Midbrain (tissue), 1 donor: Measurements from ENCODE around the gene CPA4.

Source experiments
- DNase-seq: peaks from one replicate; lab custom pipeline; 2025; lab: John Stamatoyannopoulos, UW

Gene CPA4

DNA sequence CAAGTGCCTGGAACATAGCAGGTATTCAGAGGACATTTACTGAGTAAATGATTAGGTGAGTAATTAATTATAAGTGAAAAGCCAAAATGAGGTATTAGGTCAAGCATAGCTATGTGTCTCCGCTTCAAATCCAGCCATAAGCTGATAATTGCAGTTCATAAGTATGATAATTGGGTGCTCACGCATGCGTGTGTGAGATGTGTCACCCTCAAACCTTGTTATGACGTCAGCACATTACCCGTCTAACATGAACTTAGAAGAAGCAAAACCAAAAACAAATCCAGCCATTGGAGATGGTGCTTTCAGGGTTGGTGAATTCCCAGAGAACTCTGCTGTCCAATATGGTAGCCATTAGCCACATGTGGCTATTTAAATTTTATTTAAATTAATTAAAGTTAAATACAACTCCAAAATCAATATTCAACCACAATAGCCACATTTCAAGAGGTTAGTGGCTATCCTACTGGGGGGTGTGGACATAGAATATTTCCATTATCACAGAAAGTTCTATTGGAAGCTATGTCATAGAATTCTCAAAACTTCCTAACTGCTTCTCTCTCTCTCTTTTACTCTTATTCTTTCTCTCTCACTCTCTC is 51.4 kb downstream of the CPA4 start, which contains the start of gene CPA5:
Gene CPA5 (plus strand): TSS at position 546 of the 596 bp plus-strand sequence. CDS start 1,670 bp downstream, outside the sequence.
- DNase-seq = no peak

DNA sequence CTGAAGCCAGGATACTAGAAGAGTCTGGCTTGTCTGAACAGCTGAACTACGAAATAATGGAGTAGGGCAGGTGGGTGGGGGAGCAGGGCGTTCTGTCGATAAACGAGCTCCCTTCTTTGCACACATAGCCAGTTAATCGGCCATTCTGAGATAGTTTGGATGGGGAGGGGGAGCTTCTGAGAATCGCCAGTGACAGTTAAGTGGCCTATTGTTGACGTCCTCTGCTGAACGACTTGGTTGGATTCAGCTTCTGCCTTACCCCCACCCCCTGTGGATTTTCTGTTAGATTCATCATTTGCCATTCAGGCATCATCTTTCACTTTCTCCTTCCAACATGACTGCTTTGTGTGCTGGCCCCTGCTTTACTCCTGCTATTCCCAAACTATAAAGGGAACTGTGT is 52.2 kb downstream of the CPA4 start:
- no peak for DNase-seq

DNA sequence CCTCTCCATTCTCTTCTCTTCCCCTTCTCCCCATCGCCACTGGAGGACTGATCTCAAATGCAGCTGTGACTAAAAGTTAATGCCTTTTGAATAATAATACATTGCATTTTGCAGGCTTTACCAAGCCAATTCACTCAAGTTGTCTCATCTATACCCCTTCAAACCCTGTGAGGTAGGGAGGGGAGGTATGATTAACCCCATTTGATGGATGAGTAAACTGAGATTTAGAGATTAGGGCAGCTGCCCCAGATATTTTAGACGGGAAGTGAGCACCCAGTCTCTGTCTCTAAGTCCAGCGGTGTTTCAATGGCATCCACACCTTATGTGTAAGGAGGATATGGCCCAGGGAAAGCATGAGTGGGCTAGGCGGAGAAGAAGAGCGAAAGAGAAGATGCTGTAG is 52.8 kb downstream of the CPA4 start:
- no peak for DNase-seq

DNA sequence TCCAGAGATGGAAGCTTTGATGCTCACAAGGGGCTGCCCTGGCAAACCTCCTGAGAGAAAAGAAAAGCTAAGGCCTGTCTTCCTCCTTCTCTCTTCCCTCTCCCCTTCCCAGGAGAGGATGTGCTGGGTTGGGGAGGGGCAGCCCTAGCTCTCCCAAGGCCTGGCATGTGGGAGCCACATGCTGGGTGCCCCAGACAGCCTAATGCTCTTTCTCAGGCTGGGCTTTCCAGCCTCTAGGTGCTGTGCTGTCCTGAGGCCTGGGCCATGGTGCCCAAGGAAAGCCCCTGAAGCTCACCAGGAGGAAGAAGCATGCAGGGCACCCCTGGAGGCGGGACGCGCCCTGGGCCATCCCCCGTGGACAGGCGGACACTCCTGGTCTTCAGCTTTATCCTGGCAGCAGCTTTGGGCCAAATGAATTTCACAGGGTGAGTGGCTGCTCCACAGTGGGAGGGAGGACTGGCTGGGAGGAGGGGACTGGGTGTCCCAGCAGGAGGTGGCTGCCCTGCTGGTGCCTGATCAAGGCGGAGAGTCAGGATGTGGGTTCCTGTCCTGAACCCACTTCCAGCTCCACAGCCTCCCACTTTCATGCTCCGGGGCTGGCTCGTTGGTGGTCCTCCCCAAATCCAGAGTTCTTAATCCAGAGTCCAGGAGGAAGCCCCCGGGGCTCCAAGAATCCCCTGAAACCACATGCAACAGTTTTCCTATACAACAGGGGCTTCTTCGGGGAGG is 53.4 kb downstream of the CPA4 start:
- DNase-seq = no peak

DNA sequence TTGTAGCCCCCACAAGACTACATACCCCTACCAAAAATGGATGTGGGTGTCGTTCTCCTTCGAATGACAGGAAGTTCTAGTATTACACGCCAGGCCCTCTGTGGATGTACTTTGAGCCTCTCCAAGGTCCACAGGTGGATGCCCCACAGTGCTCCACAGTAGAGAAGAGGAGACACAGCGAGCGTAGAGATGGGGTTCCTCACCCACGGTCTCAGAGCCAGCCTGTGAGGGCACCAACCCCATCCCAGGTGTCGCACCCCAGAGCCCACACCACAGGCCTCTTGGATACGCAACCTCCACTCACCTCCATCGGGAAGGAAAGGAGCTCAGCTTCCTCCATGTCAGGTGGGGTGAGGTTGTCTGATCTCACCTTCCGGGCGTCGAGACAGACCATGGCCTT is 54.0 kb downstream of the CPA4 start:
- DNase-seq = no peak

DNA sequence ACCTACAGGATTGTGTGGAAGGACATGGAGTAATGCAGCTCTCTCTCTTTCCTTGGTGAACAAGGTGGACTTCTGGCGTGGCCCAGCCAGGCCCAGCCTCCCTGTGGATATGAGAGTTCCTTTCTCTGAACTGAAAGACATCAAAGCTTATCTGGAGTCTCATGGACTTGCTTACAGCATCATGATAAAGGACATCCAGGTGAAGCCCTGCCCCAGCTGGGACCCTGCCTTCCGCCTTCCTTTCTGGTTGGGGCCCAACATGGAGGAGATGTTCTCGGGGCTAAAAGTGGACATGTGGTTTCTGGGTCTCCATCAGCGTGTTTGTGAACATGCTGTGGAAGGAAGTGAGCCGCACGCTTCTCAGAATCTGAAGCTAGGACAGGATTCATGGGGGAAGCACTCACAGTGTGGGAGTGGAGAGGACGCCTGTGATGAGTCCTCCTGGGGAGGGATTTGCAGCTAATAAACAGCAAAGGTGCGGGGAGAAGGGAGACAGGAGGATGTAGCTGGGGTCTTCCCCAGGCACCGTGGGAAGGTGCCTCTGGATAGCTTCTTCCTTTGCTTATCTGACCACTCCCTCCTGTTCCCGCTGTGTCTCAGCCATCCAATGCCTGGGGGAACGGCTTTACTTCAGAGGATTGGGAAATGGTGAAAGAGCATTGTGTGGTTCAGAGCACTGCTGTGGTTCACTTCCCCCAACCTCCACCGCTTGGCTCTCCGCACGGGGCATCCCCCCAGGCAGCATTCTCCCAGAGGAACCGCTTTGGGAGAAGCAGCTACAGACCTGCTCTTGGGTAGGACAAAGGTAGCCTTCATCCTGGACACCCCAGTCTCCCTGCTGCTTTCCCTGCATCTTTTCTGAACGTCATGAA is 57.2 kb downstream of the CPA4 start:
- no peak for DNase-seq

DNA sequence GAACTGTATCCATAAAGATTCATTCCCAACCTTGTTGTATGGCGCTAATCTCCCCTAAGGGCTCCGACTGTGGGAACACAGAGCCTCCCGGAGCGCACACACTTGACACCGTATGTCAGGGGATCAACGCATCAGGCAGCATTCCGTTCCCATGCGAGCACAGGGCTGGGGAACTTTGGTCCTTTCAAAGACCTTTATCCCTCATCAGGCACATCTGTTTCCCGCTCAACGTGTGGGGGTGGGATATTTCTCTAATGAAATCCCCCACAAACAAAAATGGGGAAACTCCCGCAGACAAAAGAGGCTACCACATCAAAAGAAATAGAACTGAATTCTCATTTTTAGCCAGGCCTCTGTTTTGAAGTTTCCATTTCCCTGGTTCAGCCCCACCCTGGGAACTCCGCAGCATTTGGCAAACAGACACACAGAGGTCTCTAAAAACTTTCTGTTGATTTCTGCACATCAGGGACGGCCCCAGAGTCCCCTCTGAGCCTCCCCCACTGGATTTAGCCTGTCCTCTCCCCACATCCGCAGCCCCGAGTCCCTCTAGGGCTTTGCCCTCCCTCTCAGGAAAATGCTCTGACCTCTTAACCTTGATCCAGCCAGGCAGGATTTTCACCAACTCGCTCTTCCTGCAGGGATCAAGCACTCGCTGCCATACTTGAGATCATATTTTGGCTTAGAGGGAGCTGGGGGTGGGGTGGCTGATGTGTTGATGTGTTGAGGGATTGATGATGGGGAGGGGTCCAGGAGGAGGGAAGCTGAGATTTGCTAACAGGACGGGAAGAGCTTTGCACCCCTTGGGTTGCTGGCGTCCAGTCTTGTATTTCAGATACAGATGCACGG is 58.2 kb downstream of the CPA4 start:
- no peak for DNase-seq

DNA sequence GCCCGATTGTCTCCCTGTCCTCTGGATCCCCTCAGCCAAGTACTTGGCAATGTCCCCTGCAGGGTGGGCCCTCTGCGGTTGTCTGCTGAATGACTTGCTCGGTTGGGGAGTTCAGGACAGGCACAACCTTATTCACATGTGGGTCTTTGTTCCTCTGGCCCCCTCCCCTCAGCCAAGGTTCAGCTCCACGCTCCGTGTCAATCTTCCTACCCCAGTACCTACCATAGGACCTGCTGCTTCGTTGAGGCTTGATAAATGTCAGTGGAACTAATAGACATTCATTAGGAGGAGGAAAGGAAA is 58.8 kb downstream of the CPA4 start:
- no peak for DNase-seq

DNA sequence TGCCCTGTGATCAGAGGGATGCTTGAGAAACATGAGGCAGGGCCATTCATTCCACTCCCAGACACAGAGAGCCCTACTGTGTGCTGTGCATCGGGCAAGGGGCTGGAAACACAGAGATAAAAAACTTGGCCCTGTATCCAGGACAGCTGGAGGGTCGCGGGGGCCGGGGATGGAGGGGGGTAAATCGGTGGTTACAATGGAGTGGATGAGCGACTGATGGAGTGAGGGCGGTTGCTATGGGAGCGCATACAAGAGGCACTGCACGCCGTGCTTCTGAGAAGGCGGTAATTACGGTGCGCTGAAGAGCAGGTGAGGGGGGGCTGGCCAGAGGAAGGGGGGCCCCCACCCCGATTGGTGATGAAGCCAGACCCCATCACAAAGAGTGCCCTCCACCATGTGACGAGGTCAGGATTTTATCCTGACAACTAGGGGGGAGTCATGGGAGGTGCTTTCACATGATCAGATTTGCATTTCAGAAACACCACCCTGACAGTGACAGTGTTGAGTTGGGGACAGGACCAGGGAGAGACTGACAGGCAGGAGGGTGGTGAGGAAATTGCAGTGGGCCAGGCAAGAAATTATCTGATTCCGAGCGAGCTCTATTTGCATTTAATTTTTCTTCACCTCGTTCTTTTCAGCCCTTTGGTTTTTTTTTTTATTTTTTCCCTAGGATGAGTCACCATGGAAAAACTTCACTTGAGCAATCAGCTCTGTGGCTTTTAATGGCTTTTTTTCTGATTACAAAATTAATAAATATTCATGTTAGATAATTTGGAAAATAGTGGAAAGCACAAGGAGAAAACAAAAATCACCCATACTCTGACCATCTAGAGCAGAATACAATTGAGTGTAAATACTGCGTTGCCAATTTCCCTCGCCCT is 59.5 kb downstream of the CPA4 start:
- no peak for DNase-seq

DNA sequence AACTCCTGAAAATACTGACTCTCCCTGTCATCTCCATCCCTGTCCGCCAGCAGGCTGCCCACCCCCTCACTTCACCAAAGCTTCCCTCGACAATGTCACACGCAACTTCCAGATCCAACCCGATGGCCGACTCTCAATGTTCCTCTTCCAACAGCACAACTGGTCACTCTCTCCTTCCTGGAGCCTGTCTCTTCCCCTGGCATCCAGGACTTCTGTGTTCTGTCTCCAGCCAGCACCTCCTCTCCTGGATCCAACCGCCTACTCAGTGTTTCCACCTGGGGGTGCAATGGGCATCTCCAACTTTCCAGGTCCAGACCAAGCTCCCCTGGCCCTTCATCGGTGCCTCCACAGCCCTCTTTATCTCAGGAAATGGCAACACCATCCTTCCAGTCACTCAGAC is 60.2 kb downstream of the CPA4 start:
- DNase-seq = no peak

DNA sequence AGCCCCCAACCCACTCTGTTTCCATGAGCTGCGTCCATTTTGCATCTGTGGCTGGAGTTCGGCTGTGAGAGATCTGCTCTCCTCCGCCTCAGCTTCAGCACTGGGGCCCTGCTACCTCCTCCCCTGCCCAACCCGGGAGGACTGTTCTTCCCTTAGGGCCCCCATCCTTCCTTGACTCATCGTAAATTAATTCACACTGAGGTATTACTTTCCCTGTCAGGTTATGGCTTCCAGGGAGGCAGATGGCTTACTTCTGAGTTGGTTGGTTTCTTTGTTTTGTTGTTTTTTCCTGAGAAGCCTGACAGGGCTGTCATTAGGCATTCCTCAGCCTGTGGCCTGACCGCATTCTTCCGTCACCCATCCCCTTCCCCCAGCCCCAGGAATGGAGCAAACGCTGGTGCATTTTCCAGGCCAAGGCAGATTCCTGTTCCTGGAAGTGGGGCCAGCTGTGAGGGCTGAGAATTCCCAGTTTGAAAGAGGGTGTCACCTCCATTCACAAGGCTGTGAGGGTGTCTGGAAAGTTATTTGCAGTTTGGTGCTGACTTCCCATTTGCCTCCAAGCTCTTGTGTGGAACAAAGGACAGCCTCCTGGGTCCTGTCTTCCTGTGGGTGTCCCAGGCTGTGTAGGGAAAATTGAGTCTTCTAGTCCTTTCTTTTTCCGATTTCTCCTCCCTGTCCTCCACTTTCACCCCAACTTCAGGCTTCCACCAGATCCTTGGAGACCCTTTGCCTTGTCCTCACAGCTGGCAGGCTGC is 63.3 kb downstream of the CPA4 start:
- DNase-seq = no peak

DNA sequence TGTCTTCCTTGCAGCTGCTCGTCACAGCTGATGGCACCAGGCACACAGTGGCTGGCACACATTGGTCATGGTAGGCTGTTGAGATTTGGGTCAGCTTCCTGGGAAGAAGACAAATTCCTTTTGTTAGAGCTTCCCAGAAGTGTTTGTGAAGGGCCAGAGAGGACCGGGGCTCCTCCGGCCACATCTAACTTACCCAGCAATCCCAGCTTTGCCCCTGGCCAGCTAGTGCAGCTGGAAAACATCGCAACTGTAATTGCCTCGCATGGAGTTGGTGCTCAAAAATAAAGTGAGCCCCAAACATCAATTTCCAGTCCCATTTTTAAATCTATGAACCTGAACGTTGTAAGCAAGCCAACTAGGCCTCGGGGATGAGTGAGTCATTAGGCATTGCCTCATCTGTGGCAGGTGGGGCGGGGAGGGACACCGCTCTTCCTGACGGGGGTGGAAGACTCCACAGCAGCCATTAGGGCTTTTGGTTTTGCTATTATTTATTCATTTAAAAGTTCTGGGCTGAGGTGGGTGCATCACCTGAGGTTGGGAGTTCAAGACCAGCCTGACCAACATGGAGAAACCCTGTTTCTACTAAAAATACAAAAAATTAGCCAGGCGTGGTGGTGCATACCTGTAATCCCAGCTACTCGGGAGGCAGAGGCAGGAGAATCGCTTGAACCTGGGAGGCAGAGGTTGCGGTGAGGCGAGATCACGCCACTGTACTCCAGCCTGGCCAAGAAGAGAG is 64.1 kb downstream of the CPA4 start:
- no peak for DNase-seq

DNA sequence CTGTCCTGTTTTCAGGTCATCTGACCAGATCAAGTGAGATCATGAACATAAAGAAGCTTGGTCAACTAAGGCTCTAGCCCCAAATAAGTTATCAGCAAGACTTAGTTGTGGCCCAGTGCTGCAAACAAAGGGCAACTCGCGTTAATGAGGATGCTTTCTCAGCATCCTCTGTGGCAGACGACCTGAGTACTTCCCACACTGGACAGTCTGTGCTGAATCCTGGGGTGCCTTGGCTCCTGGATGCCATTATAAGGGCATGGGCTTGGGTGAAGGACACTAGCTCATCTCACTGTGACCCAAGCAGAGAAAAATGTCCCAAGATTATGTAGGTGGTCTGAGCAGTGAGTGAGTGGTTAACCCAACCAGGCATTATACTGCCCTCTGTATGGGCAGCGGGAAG is 65.5 kb downstream of the CPA4 start:
- DNase-seq = no peak

DNA sequence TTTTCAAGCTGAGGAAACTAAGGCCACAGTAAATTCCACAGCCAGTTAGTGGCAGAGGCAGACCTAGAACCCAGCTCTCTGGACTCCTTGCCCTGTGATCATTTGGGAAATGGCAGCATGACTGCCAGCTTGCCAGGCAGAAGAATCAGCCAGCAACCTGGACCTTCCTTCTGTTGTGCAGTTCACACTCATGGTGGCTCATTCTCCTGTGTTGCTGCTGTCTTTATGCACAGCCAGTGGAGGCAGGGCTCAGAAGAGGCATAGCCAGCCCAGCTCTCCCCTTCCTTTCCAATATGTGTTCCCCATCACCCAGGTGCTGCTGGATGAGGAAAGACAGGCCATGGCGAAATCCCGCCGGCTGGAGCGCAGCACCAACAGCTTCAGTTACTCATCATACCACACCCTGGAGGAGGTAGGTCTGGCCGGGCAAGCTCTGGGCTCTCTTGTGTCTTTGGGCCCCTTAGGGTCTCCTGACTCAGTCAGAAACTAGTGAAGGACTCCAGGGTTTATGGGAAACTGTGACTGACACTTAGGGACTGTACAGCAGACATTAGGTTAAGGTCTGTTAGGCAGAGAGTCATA is 66.4 kb downstream of the CPA4 start:
- DNase-seq = no peak

DNA sequence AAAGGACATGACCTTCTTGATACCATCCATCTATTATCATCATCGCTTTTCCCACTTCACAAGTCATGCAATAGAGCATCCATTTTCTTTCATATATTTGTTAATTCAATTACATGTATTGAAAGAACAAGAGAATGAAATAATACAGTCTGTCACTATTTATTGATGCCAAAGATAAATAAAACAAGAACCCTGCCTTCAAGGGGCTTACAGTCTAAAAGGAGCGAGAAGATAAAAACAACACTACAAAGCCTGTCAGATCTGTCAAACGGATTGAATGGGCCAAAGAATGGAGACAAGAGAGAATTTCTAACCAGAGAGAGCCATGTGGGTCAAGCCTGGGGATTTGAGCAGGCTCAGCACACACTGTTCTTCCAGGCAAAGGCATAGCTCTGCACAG is 67.6 kb downstream of the CPA4 start:
- no peak for DNase-seq

DNA sequence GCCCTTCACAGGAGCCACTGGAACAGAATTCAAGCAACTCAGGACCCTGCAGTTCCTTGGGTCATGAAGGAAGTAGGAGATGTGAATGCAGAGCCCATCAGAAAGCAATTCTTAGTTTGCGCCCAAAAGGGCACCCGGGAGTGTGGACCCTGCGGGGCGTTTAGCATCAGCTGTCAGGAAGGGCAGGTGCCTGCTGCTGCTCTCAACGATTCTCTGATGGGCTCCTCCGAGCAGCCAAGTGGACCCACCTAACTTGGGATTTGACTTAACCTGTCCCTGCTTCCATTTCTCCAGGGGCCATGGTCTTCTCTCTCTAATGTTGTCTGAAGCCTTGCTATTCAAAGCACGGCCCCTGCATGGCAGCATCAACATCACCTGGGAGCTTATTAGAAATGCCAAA is 68.7 kb downstream of the CPA4 start:
- no peak for DNase-seq

DNA sequence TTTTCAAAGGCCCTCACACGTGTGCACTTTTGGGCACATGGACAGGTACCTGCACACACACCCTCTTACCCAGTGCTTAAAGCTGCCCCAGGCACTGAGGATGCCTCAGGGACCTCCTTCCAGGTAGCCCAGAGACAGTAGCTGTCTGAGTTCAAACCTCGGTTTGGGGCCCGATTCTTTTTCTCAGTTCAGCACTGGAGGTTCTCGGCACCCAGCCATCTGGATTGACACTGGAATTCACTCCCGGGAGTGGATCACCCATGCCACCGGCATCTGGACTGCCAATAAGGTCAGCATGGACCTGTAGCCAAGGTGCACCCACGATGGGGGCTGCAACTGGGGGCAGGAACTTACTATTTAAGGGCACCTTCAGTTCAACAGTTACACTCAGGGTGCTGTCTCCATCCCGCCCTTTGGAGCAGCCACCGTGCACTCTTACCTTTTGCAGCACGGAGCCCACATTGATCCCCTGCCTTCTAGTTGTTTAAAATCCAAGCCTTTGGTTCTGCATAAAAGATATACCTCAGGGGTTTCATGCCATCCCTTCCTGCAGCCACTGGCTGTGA is 69.4 kb downstream of the CPA4 start:
- no peak for DNase-seq

DNA sequence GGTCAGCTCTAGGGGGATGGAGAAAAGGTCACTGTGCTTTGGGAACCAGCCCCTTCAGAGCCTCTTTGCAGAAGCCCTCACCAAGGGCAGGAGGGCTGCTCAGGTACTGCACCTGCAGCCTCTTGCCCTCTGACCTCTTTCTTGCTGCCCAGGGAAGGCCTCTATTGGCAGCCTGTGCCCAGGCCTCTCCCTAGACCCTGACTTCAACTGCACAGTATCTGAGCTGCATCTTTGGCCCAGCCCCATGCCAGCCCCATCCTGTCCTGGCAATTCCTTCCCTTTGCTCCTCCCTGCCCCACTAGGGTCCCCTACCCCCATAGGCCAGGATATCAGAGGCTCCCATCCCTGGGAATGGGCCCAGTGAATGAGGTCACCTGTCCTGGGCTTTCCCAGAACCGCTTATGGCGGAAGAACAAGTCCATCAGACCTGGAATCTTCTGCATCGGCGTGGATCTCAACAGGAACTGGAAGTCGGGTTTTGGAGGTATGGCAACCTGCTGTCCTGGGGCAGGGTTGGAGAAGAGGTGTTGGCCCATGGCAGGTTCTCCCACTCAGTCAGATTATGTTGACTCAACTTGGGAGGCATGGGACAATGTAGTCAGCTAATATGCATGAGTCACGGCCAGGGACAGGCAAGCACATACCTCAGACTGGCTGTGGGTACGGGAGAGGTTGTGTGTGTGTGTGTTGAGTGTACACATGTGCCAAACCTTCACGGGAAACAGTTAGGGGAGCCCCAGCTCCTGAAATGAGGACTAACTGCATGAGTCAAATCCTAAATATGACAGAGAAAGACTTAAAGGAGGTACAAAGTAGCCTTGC is 70.3 kb downstream of the CPA4 start:
- no peak for DNase-seq
